Ascending aorta (tissue), 2 donors: ENCODE measurements around the gene NNT. TPM values are rescaled to one million over a fixed set of nuclear protein-coding genes. Genes with fewer than 3 reads are reported as not detected.
"Not testable (repeated sequence)": the region's sequence is repeated elsewhere in the genome, so short reads cannot be mapped to it uniquely, and the experiment has no call there.

ENCODE experiments used
- DNase-seq, 2 donors: peaks; one replicate each; pipeline ENCODE4 v3.0.0-alpha.2; 2019; ENCODE audit warnings: low spot score in 2 of 2
- H3K27ac ChIP-seq, 2 donors: fragments of 200-600 bp; sonication (generic); one replicate each; pipeline ENCODE4 v1.5.1; 2016 to 2017; ENCODE audit warnings: mild to moderate bottlenecking in 1 of 2
- H3K27me3 ChIP-seq: fragments of 200-600 bp; sonication (generic); one replicate; pipeline ENCODE4 v1.5.1; 2017
- H3K36me3 ChIP-seq, 2 donors: fragments of 200-600 bp; sonication (generic); one replicate each; pipeline ENCODE4 v1.5.1; 2016
- H3K4me1 ChIP-seq, 2 donors: fragments of 200-600 bp; sonication (generic); one replicate each; pipeline ENCODE4 v1.5.1; 2016 to 2017; ENCODE audit warnings: mild to moderate bottlenecking in 1 of 2
- H3K4me3 ChIP-seq, 2 donors: fragments of 200-600 bp; sonication (generic); one replicate each; pipeline ENCODE4 v1.5.1; 2016 to 2017; ENCODE audit warnings: mild to moderate bottlenecking in 1 of 2
- H3K9me3 ChIP-seq, 2 donors: fragments of 200-600 bp; sonication (generic); one replicate each; pipeline ENCODE4 v1.5.1; 2016
- intact Hi-C: fragments of 100-400 bp; cut with DNase I; formaldehyde crosslinking; loops from one replicate; pipeline ENCODE4 v1.15.1; 2023
- total RNA-seq: library from RNA; depleted of rRNA; stranded (reverse); fragments of >200 nt; gene quantifications from one replicate; pipeline ENCODE4 v1.1.0, GENCODE V29; 2016
- TF ChIP-seq, protein P1 (sequence below), 3 experiments: fragments of 200-600 bp in 2 of 3; fragments of 450-650 bp in 1 of 3; sonication (generic) in 2 of 3; IDR thresholded peaks; one replicate each; pipeline ENCODE4 v1.5.1; 2016 to 2019; ENCODE audit warnings: antibody characterized with exemption in 3 of 3, mild to moderate bottlenecking in 1 of 3, moderate library complexity in 1 of 3

Gene NNT
- total RNA-seq, 1 donor from 2014 or later: 13.3 TPM

DNA sequence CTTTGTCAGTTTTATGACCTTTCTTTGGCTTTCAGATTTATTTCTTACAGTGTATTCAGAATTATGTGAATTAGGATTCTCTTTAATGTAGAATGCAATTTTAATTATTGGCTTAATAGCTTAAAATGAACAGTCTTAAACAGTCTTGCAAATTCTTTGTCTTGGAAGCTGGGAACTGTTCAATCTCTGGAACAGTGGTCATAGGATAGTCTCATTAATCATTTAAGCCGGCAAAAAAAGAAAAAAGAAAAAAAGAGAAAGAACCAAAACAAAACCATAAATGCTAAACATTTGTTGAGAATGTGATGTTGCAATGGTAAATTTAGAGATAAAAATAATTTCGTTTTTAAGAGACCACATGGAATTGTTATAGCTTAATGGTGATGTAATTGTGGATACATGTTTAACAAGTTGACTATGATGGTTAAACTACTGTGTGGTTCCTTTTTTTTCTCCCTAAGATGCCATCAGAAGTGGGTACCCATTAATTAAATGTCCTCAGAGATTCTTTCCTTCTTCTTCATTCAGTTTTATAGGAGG lies 61.6 kb downstream of the NNT start:
- Histone ChIP-seq H3K9me3 (no peaks in the 10 kb centered on the region), H3K27ac (no peak overlapping the region), H3K36me3 (peaks cover 6 to 10% of the 10 kb centered on the region in 2 donors), H3K4me1 (peaks cover 0 to 6% of the 10 kb centered on the region in 2 donors), H3K27me3 (no peaks in the 10 kb centered on the region), H3K4me3 (no peak overlapping the region)
- intact Hi-C loops: loop anchor here (5.0 kb wide), 2 partner anchors 38 to 63 kb away; no protein-coding TSS in a partner anchor
- DNase-seq: no peak
- TF ChIP-seq, protein P1, sequence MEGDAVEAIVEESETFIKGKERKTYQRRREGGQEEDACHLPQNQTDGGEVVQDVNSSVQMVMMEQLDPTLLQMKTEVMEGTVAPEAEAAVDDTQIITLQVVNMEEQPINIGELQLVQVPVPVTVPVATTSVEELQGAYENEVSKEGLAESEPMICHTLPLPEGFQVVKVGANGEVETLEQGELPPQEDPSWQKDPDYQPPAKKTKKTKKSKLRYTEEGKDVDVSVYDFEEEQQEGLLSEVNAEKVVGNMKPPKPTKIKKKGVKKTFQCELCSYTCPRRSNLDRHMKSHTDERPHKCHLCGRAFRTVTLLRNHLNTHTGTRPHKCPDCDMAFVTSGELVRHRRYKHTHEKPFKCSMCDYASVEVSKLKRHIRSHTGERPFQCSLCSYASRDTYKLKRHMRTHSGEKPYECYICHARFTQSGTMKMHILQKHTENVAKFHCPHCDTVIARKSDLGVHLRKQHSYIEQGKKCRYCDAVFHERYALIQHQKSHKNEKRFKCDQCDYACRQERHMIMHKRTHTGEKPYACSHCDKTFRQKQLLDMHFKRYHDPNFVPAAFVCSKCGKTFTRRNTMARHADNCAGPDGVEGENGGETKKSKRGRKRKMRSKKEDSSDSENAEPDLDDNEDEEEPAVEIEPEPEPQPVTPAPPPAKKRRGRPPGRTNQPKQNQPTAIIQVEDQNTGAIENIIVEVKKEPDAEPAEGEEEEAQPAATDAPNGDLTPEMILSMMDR (IDR thresholded peaks at IDR 0.05): no peak

DNA sequence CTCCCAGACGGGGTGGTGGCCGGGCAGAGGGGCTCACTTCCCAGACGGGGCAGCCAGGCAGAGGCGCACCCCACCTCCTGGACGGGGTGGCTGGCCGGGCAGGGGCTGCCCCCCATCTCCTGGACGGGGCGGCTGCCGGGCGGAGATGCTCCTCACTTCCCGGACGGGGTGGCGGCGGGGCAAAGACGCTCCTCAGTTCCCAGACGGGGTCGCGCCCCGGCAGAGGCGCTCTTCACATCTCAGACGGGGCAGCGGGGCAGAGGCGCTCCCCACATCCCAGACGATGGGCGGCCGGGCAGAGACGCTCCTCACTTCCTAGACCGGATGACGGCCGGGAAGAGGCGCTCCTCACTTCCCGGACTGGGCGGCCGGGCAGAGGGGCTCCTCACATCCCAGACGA lies 62.8 kb downstream of the NNT start:
- DNase-seq, H3K27ac ChIP-seq, H3K9me3 ChIP-seq, intact Hi-C loops, H3K27me3 ChIP-seq, H3K4me3 ChIP-seq, H3K4me1 ChIP-seq, H3K36me3 ChIP-seq: not testable (repeated sequence)

DNA sequence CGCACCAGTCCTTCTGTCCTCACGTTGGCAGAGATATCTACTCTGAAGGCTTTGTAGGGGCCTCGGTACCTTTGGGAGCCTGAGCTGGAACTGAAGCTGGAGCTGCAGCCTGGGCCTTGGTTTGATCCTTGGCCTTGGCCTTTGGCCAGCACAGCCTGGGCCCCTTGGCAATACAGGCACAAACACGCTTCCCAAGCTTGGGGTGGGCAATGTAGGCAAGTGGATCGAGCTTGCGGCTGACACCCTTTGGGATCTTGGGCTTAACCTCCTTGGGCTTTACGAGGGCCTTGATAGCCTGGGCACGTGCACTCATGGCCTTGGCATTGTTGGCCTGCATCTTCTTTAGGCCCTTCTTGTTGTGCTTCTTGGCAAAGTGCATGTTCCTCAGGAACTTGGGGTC lies 63.7 kb downstream of the NNT start:
- intact Hi-C loops, H3K4me3 ChIP-seq, DNase-seq, H3K27me3 ChIP-seq, H3K27ac ChIP-seq, H3K36me3 ChIP-seq, H3K4me1 ChIP-seq, H3K9me3 ChIP-seq: not testable (repeated sequence)

DNA sequence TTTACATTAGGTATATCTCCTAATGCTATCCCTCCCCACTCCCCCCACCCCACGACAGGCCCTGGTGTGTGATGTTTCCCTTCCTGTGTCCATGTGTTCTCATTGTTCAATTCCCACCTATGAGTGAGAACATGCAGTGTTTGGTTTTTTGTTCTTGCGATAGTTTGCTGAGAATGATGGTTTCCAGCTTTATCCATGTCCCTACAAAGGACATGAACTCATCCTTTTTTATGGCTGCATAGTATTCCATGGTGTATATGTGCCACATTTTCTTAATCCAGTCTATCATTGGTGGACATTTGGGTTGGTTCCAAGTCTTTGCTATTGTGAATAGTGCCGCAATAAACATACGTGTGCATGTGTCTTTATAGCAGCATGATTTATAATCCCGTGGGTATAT lies 64.4 kb downstream of the NNT start:
- H3K4me3 ChIP-seq, H3K4me1 ChIP-seq, H3K27me3 ChIP-seq, H3K27ac ChIP-seq, DNase-seq, H3K9me3 ChIP-seq, H3K36me3 ChIP-seq, intact Hi-C loops: not testable (repeated sequence)

DNA sequence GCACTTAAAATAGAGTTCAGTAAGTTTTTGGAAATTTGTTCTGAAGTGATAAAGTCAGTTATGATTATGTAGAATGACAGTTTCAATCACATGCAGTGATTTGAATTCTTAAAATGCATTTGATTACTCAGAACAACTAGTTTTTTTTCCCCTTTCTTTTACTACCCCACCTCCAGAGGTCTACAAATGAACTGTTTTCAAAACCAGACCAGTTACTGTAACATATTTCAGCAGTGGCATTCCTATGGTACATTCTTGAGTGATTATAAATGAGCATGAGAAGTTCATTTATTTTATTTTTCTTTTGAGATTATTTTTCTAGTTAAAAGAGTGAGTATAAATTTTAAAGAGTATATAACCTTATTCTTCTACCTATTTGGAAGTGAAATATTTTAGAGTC lies 71.6 kb downstream of the NNT start:
- H3K4me3 ChIP-seq: no peak overlapping the region
- TF ChIP-seq, protein P1 (IDR thresholded peaks at IDR 0.05): no peak

DNA sequence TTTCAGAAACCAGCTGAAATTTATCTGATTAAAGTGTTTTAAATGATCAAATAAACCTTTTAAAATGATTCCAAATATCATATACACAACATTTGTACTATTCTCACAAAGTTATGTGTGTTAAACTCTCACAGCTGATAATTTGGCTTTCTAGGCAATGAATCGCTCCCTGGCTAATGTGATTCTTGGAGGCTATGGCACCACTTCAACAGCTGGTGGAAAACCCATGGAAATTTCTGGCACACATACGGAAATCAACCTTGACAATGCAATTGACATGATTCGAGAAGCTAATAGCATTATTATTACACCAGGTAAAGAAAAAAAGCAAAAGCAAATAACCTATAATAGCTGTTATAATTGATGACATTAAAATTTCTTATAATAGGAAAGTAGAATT lies 72.4 kb downstream of the NNT start:
- Histone ChIP-seq H3K4me3 (no peak overlapping the region), H3K4me1 (peaks cover 0 to 11% of the 10 kb centered on the region in 2 donors), H3K9me3 (no peaks in the 10 kb centered on the region), H3K27me3 (no peaks in the 10 kb centered on the region), H3K36me3 (peaks cover 0 to 8% of the 10 kb centered on the region in 2 donors), H3K27ac (no peak overlapping the region)
- no peak for DNase-seq
- TF ChIP-seq, protein P1 (IDR thresholded peaks at IDR 0.05): no peak
- intact Hi-C loops: no loop called here

More for the DNA sequence above, 71.6 kb downstream of the NNT start:
- no peak overlapping the region for H3K27ac ChIP-seq
- H3K36me3 ChIP-seq: peaks cover 0 to 8% of the 10 kb centered on the region in 2 donors
- DNase-seq: no peak
- H3K9me3 ChIP-seq: no peaks in the 10 kb centered on the region
- H3K4me1 ChIP-seq: peaks cover 0 to 7% of the 10 kb centered on the region in 2 donors
- no peaks in the 10 kb centered on the region for H3K27me3 ChIP-seq
- intact Hi-C loops: no loop called here

DNA sequence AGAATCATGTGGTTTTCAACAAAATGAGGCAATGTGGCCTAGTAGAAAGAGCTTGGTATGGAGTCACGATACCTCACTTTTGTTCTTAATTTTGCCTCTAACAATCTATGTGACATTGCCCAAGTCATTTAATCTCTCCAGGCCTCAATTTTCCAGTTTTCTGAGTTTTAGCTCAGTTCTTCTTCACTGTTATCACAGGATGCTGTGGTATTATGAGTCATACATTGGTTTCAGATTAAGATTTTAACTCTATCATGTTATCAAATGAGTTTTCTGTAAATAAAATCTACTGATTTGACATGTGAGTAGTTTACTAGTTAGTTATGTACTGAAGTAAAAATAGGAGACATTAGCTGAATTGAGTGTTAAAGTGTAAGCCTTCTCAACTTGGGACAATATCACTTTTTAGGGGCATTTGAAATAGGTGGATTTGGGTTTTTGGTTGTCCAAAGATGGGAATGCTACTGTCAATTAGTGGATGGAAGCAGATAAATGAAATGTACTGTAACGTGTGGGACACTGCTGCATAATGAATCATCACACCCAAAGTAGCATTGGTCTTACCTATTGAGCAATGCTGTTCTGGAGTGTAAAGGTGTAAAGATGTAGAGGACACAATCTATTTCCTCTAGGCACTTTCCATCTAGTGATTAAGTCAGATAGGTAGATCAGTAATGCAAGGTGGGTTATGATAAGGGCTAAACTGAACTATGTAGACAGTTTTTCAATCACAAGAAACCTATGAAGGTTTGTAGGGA lies 73.3 kb downstream of the NNT start:
- no peak overlapping the region for H3K4me3 ChIP-seq
- no peaks in the 10 kb centered on the region for H3K9me3 ChIP-seq
- H3K27me3 ChIP-seq: no peaks in the 10 kb centered on the region
- intact Hi-C loops: no loop called here
- H3K4me1 ChIP-seq: peaks cover 0 to 14% of the 10 kb centered on the region in 2 donors
- TF ChIP-seq, protein P1 (IDR thresholded peaks at IDR 0.05): no peak
- H3K27ac ChIP-seq: no peak overlapping the region
- peaks cover 0 to 8% of the 10 kb centered on the region in 2 donors for H3K36me3 ChIP-seq
- DNase-seq: no peak
